Heart right ventricle (tissue), 16 donors: Measurements from ENCODE around the gene MAST2. TPM values are rescaled to one million over a fixed set of nuclear protein-coding genes. Genes with fewer than 3 reads are reported as not detected.

Experiments
- ATAC-seq, 8 donors: fragments of 200-7000 bp; cut with Tn5 transposase; one replicate each; pipeline ENCODE4 v1.9.1; 2020; ENCODE audit warnings: mild to moderate bottlenecking in 8 of 8, moderate library complexity in 8 of 8, moderate number of reproducible peaks in 1 of 8
- DNase-seq, 2 donors: peaks; one replicate each; pipeline ENCODE4 v3.0.0-alpha.2; 2020
- H3K27ac ChIP-seq, 10 donors: fragments of 200-600 bp; sonication (generic) in 2 of 10; one replicate each; pipeline versions ENCODE4 v1.5.0 to v1.8.0; 2020 to 2022; ENCODE audit warnings: mild to moderate bottlenecking in 3 of 10
- H3K27me3 ChIP-seq, 7 donors: fragments of 200-600 bp; one replicate each; pipeline ENCODE4 v1.8.0; 2021 to 2022; ENCODE audit warnings: mild to moderate bottlenecking in 2 of 7
- H3K36me3 ChIP-seq, 9 donors: fragments of 200-600 bp; sonication (generic) in 1 of 9; one replicate each; pipeline versions ENCODE4 v1.5.0 to v1.8.0; 2020 to 2022; ENCODE audit warnings: mild to moderate bottlenecking in 2 of 9
- H3K4me1 ChIP-seq, 9 donors: fragments of 200-600 bp; sonication (generic) in 1 of 9; one replicate each; pipeline versions ENCODE4 v1.5.0 to v1.8.0; 2020 to 2022; ENCODE audit warnings: mild to moderate bottlenecking in 4 of 9
- H3K4me3 ChIP-seq, 10 donors: fragments of 200-600 bp; sonication (generic) in 2 of 10; one replicate each; pipeline versions ENCODE4 v1.5.0 to v1.8.0; 2020 to 2022; ENCODE audit warnings: mild to moderate bottlenecking in 7 of 10, moderate library complexity in 2 of 10
- H3K9me3 ChIP-seq, 11 donors: fragments of 200-600 bp in 10 of 11; sonication (generic) in 2 of 11; one replicate each; pipeline versions ENCODE4 v1.5.0 to v1.8.0; 2013 to 2022; ENCODE audit warnings: mild to moderate bottlenecking in 2 of 11, control low read depth in 1 of 11, moderate library complexity in 1 of 11
- WGBS, 2 donors: extraction: QIAGEN DNeasy Blood & Tissue Kit; methylation state at CpG; one replicate each; pipeline ENCODE4 v1.1.7; 2013; ENCODE audit warnings: inconsistent platforms in 1 of 2; 5-methylcytosine and 5-hydroxymethylcytosine counted together
- intact Hi-C, 10 donors: fragments of 100-400 bp; cut with DNase I; formaldehyde crosslinking; loops; one replicate each; pipeline versions ENCODE4 v1.11.1 to v1.14.2; 2022
- polyA plus RNA-seq, 2 donors: library from polyadenylated mRNA; stranded (reverse); fragments of 200-250 nt; gene quantifications; one replicate each; pipeline ENCODE4 v1.2.3, GENCODE V29; 2013
- total RNA-seq, 10 donors: library from RNA; stranded (reverse); fragmentation: NEBNext Ultra II Directional in 3 of 10; extraction: Animal tissue kit (Norgen Biotek cat#: 25700) in 3 of 10; gene quantifications; one replicate each; pipeline versions ENCODE4 v1.2.1 to v1.2.4, GENCODE V29; 2021 to 2023
- TF ChIP-seq, protein P1 (sequence below), 9 donors: fragments of 200-600 bp; sonication (generic) in 2 of 9; IDR thresholded peaks; one replicate each; pipeline versions ENCODE4 v1.5.0 to v1.8.0; 2021 to 2022; ENCODE audit warnings: antibody characterized with exemption in 9 of 9, mild to moderate bottlenecking in 5 of 9, moderate library complexity in 1 of 9
- donor health status: Arrhythmogenic right ventricular cardiomyopathy.
- donor health status: ischemic (EF 13 %, LVEDD 7.1; RV severe dilation, severe dysfunction).
- donor health status: healthy with polysubstance abuse.
- donor health status: DM: no; HTN: yes; CAD: no.
- donor health status: DM: no; HTN: no; CAD: no.
- donor health status: ischemic (EF 25% LVEDD 6.9; RV normal size, moderate dysfunction).
- donor health status: ischemic (EF 25% LVEDD 5.7; RV mildly dilated, moderate dysfunction).
- donor health status: healthy.
- donor health status: DM: yes; HTN: yes; CAD: no.
- donor health status: Ischemic cardiomyopathy.
- donor health status: ischemic (EF 35%, LVEDD 5.7; RV mildly dilated, moderate dysfunction).
- donor health status: nonischemic (EF 11% LVEDD 7.7; RV severe dilation, severe dysfunction).
- donor health status: DM: yes; HTN: yes; CAD: no.
- donor health status: PGD.
- donor health status: ischemic (EF 29% LVEDD 5.4; RV normal size, mild dysfunction).
- donor health status: nonischemic (EF 23%, LVEDD 6.1; RV moderate dilation, normal function).

MAST2 gene
- total and polyA plus RNA-seq, 12 donors: 66.4 to 129 (median 83.2) TPM

- no peak overlapping the region for H3K27ac ChIP-seq
- no peaks in the 10 kb centered on the region for H3K9me3 ChIP-seq
- no peak for ATAC-seq
- H3K4me1 ChIP-seq: peaks cover 0 to 26% (median 0%) of the 10 kb centered on the region in 9 donors
- peaks cover 0 to 28% (median 4%) of the 10 kb centered on the region in 9 donors for H3K36me3 ChIP-seq
- 86 to 88% methylated on average over 9 of the region's 9 CpGs for WGBS, 2 donors
- no peak for DNase-seq
- TF ChIP-seq, protein P1, sequence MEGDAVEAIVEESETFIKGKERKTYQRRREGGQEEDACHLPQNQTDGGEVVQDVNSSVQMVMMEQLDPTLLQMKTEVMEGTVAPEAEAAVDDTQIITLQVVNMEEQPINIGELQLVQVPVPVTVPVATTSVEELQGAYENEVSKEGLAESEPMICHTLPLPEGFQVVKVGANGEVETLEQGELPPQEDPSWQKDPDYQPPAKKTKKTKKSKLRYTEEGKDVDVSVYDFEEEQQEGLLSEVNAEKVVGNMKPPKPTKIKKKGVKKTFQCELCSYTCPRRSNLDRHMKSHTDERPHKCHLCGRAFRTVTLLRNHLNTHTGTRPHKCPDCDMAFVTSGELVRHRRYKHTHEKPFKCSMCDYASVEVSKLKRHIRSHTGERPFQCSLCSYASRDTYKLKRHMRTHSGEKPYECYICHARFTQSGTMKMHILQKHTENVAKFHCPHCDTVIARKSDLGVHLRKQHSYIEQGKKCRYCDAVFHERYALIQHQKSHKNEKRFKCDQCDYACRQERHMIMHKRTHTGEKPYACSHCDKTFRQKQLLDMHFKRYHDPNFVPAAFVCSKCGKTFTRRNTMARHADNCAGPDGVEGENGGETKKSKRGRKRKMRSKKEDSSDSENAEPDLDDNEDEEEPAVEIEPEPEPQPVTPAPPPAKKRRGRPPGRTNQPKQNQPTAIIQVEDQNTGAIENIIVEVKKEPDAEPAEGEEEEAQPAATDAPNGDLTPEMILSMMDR (IDR thresholded peaks at IDR 0.05): no peak
- intact Hi-C loops: no loop called here
- H3K4me3 ChIP-seq: no peak overlapping the region
- no peaks in the 10 kb centered on the region for H3K27me3 ChIP-seq
Measured at GRCh38 chr1:45968941-45969666, 165.7 kb downstream of the MAST2 start.

DNA sequence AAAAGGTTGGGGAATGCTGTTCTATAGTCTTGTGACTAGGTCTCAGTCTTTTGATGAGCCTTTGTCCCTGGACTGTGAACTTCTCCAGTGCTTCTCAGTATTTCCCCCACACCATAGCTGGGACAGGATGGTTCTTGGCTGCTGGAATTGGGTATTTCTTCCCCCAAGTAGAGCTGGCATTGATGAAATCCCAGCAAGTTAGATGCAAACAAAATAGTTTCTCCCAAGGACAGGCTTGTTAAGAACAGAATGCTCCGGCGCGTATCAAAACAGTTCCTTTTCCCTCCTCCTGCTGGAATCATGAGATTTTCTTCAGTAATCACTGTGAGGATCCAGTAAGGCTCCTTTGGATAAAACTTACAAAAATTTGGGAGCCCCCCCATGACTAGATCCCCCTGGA, 166.5 kb downstream of the MAST2 start:
- ATAC-seq: no peak
- Histone ChIP-seq H3K4me1 (peaks cover 0 to 26% (median 0%) of the 10 kb centered on the region in 9 donors), H3K27ac (no peak overlapping the region), H3K27me3 (no peaks in the 10 kb centered on the region), H3K36me3 (peaks cover 0 to 32% (median 6%) of the 10 kb centered on the region in 9 donors), H3K4me3 (no peak overlapping the region), H3K9me3 (no peaks in the 10 kb centered on the region)
- 93 to 98% methylated on average over 3 of the region's 3 CpGs for WGBS, 2 donors
- no peak for DNase-seq
- intact Hi-C loops: no loop called here
- TF ChIP-seq, protein P1 (IDR thresholded peaks at IDR 0.05): no peak

GRCh38 chr1:45971335-45971734, 167.9 kb downstream of the MAST2 start:
- no peak overlapping the region for H3K4me3 ChIP-seq
- 83 to 85% methylated on average over 3 of the region's 3 CpGs for WGBS, 2 donors
- H3K27ac ChIP-seq: no peak overlapping the region
- H3K27me3 ChIP-seq: no peaks in the 10 kb centered on the region
- ATAC-seq: peak in 2 of 8 donors; percentile 11 to 58
- no peak for DNase-seq
- no peaks in the 10 kb centered on the region for H3K9me3 ChIP-seq
- intact Hi-C loops: no loop called here
- H3K36me3 ChIP-seq: peaks cover 0 to 34% (median 9%) of the 10 kb centered on the region in 9 donors
- peaks cover 0 to 22% (median 0%) of the 10 kb centered on the region in 9 donors for H3K4me1 ChIP-seq
- TF ChIP-seq, protein P1 (IDR thresholded peaks at IDR 0.05): no peak

GRCh38 chr1:45971922-45972531, 168.6 kb downstream of the MAST2 start:
- Histone ChIP-seq H3K4me1 (peaks cover 0 to 22% (median 0%) of the 10 kb centered on the region in 9 donors), H3K36me3 (peaks cover 0 to 34% (median 9%) of the 10 kb centered on the region in 9 donors), H3K27ac (no peak overlapping the region), H3K27me3 (no peaks in the 10 kb centered on the region), H3K4me3 (no peak overlapping the region), H3K9me3 (no peaks in the 10 kb centered on the region)
- WGBS, 2 donors: 93 to 94% methylated on average over 5 of the region's 5 CpGs
- peak in 1 of 8 donors; percentile 19 for ATAC-seq
- DNase-seq: no peak
- TF ChIP-seq, protein P1 (IDR thresholded peaks at IDR 0.05): no peak
- intact Hi-C loops: no loop called here
